GM23248 (cell line): ENCODE data around the gene TRIP12.

Experiments used
- EZH2 ChIP-seq: fragments of 200-600 bp; sonication (generic); IDR thresholded peaks from 2 replicates; pipeline ENCODE4 v1.6.1; 2018; ENCODE audit warnings: antibody characterized with exemption, mild to moderate bottlenecking; ENCODE audit not compliant: insufficient read depth, poor library complexity, severe bottlenecking
- EZH2phosphoT487 ChIP-seq: fragments of 200-600 bp; sonication (generic); IDR thresholded peaks from 2 replicates; pipeline ENCODE4 v1.6.1; 2018; ENCODE audit warnings: antibody characterized with exemption, moderate library complexity, mild to moderate bottlenecking, low read depth; ENCODE audit not compliant: insufficient read depth

DNA sequence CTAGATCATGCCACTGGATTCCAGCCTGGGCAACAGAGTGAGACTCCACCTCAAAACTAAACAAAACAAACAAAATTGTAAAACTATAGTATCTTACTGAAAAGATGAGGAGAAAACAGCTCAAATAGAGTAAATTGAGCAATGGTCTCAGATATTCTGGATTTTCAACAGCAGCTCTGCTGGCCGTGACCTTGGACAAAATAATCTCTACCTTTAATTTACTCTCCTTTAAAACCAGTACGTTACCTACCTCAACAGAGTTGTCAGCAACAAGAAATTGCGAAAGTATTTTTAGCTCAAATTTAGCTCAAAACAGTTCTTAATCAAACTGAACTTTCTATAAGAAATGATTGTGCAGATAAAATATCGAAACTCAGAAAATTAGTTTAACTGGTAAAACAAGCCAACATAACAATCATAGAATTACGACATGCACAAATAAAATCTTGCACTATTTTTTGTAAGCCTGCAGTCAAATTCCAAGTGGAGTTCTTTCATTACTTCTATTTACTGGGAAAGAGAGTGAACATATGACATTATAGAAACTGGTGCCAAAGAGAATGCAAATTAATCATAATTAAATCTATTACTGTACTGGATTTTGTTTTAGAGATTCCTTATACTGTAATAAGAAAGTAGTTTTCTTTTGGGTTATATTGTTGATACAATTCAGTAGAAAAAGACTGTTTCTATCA is 40.8 kb downstream of the TRIP12 start:
- TF ChIP-seq EZH2 (no peak), EZH2phosphoT487 (no peak)
